ENCODE results near the gene PTGES3L. TPM values are rescaled to one million over a fixed set of nuclear protein-coding genes. Genes with fewer than 3 reads are reported as not detected.
A peak's percentile ranks its signal among the peaks of the same experiment; 100 is the strongest.

Gene PTGES3L
- total RNA-seq, 2 experiments from 2014 or later, result 2.2 to 2.8 TPM

DNA sequence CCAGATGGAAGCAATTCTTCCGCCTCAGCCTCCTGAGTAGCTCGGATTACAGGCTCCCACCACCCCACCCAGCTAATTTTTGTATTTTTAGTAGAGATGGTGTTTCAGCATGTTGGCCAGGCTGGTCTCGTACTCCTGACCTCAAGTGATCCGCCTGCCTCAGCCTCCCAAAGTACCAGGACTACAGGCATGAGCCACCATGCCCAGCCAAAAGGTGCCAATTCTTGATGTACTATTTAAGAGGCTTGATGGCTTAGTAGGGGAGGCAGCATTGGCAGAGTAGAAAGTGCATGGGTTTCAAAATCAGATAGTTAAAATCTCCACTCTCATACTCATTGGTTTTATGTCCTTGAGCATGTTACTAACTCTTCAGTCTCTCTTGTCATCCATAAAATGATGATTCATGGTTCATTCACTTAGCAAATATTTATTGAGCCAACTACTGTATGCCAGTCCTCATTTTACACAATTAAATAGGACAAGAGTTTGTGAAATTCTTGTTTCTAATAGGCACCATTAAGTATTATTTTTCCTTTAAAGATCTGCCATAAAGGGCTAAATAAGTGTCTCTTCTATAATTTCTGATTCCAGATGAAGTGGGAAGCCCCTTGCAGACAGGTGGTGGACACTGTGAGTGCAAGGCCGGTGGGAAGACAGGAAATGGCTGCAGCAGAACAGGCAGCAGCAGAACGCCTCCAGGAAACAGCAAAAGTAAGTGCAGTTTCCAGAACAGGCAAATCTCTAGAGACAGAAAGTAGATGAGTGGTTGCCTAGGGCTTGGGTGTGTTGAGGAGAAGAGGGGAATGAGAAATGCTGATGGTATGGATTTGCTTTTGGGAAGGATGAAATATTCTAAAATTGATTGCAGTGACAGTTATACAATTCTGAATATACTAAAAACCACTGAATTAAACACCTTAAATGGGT is 10.1 kb upstream of the PTGES3L start:
- TF ChIP-seq, protein P1, sequence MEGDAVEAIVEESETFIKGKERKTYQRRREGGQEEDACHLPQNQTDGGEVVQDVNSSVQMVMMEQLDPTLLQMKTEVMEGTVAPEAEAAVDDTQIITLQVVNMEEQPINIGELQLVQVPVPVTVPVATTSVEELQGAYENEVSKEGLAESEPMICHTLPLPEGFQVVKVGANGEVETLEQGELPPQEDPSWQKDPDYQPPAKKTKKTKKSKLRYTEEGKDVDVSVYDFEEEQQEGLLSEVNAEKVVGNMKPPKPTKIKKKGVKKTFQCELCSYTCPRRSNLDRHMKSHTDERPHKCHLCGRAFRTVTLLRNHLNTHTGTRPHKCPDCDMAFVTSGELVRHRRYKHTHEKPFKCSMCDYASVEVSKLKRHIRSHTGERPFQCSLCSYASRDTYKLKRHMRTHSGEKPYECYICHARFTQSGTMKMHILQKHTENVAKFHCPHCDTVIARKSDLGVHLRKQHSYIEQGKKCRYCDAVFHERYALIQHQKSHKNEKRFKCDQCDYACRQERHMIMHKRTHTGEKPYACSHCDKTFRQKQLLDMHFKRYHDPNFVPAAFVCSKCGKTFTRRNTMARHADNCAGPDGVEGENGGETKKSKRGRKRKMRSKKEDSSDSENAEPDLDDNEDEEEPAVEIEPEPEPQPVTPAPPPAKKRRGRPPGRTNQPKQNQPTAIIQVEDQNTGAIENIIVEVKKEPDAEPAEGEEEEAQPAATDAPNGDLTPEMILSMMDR (IDR thresholded peaks at IDR 0.05), result no peak
- no peaks in the 10 kb centered on the region for H3K9me3 Mint-ChIP-seq
- ATAC-seq, result no peak
- H3K36me3 Mint-ChIP-seq (ENCODE audit: low read depth), result peaks cover 52% of the 10 kb centered on the region
- POLR2A ChIA-PET, result no interaction called here
- no peak for DNase-seq
- H3K4me3 Mint-ChIP-seq, result no peak overlapping the region
- CTCF ChIA-PET, result no interaction called here
- H3K27me3 Mint-ChIP-seq, result no peaks in the 10 kb centered on the region
- H3K4me1 Mint-ChIP-seq (ENCODE audit: low read depth), result peaks cover 3% of the 10 kb centered on the region
- peak overlapping the region; percentile 47 for H3K27ac Mint-ChIP-seq
- intact Hi-C loops (cut with micrococcal nuclease), result loop anchor here (10.0 kb wide), 1 partner anchor 145 kb away; the partner anchor contains the start of gene AOC2

DNA sequence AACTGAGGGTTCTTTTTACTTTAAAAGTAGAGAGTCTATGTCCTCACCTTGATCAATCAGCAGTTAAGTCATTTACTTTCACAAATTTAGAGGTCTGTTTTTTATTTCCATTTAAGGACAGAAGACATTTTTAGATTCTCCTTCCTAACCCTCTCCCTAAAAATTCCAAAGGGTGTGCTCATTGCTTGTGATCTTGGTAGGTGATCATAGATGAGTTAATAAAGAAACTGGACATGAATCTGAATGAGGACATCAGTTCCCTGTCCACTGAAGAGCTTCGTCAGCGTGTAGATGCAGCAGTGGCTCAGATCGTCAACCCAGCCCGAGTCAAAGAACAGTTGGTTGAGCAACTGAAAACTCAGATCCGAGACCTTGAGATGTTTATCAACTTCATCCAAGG is 9.3 kb upstream of the PTGES3L start:
- CTCF ChIA-PET, result interaction anchor here (2.6 kb wide), 1 partner anchor 8 kb away, joined by 11 read pairs; the partner anchor contains the start of gene RPL27
- Mint-ChIP-seq H3K4me1 (ENCODE audit: low read depth) (peaks cover 8% of the 10 kb centered on the region), H3K36me3 (ENCODE audit: low read depth) (peaks cover 57% of the 10 kb centered on the region), H3K9me3 (no peaks in the 10 kb centered on the region), H3K4me3 (no peak overlapping the region), H3K27me3 (no peaks in the 10 kb centered on the region), H3K27ac (no peak overlapping the region)
- POLR2A ChIA-PET, result no interaction called here
- ATAC-seq (no peak), DNase-seq (no peak)
- intact Hi-C loops (cut with micrococcal nuclease), result no loop called here
- TF ChIP-seq, protein P1 (IDR thresholded peaks at IDR 0.05), result no peak

DNA sequence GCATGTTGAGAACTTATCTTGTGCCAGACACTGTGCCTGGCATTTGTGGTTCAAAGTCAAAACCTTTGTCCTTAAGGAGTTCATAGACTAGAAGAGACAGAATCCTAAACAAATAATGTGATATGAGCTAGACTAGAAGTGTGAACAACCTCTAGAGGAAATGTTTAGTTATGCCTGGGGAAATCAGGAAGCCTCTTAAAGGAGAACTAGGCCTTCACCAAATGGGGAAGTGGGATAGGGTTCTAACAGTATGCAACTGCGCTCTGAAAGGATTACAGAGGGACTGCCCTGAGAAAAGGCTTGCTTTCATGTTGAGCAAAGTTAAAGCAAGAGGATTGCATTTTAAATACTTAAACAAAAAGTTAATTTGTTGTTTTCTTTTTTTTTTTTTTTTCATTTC is 5.3 kb upstream of the PTGES3L start:
- Mint-ChIP-seq H3K36me3 (ENCODE audit: low read depth) (peaks cover 54% of the 10 kb centered on the region), H3K27me3 (no peaks in the 10 kb centered on the region), H3K4me1 (ENCODE audit: low read depth) (peaks cover 22% of the 10 kb centered on the region), H3K4me3 (no peak overlapping the region), H3K9me3 (no peaks in the 10 kb centered on the region), H3K27ac (peak overlapping the region; percentile 12)
- intact Hi-C loops (cut with micrococcal nuclease), result no loop called here
- ChIA-PET POLR2A (interaction anchor here (0.6 to 3.4 kb wide), 3 partner anchors 10 to 332 kb away, joined by 3 to 17 read pairs (median 5); partner anchors contain the start of gene RPL27), CTCF (interaction anchor here (0.8 to 1.4 kb wide), 3 partner anchors 12 to 22 kb away, joined by 3 read pairs; partner anchors contain the start of genes IFI35 and RPL27)
- DNase-seq (no peak), ATAC-seq (no peak)
- TF ChIP-seq, protein P1 (IDR thresholded peaks at IDR 0.05), result no peak

DNA sequence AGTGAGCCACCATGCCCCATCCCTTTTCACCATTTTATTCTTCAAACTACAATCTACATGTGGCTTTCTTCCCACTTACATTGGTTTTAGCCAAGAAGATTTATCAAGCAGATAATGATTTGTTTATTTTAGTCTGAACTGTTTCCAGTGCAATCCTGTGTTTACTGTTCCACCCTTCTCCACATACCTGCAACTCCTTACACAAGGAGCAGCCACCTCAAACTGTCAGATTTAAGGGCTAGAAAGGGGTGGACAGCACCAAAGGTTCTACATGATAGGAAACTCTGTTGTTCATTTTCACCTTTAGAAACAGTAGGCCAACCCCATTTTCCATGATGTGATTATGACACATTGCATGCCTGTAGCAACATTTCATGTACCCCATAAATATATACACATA is 2.4 kb upstream of the PTGES3L start:
- Mint-ChIP-seq H3K27me3 (no peaks in the 10 kb centered on the region), H3K4me3 (peak overlapping the region; percentile 96), H3K27ac (peak overlapping the region; percentile 99), H3K36me3 (ENCODE audit: low read depth) (peaks cover 35% of the 10 kb centered on the region), H3K9me3 (no peaks in the 10 kb centered on the region), H3K4me1 (ENCODE audit: low read depth) (peaks cover 28% of the 10 kb centered on the region)
- no peak for ATAC-seq
- intact Hi-C loops (cut with micrococcal nuclease), result no loop called here
- ChIA-PET POLR2A (interaction anchor here (0.8 to 1.1 kb wide), 2 partner anchors 11 to 16 kb away, joined by 3 read pairs; partner anchors contain the start of gene RPL27), CTCF (no interaction called here)
- TF ChIP-seq, protein P1 (IDR thresholded peaks at IDR 0.05), result no peak
- no peak for DNase-seq
